ENCODE measurements around the gene MYO7A. TPM values are rescaled to one million over a fixed set of nuclear protein-coding genes. Genes with fewer than 3 reads are reported as not detected.
"Not testable (repeated sequence)": the region's sequence is repeated elsewhere in the genome, so short reads cannot be mapped to it uniquely, and the experiment has no call there.

Gene MYO7A
- polyA plus RNA-seq, 4 donors = 1.9 to 3.3 (median 2.8) TPM

- no peak for DNase-seq (ENCODE audit: low read depth in 4 of 4, low spot score in 3 of 4)
Measured at GRCh38 chr11:77092382-77092781, 35.7 kb upstream of the MYO7A start.

GRCh38 chr11:77093056-77093891, 34.8 kb upstream of the MYO7A start:
- DNase-seq (ENCODE audit: low read depth in 4 of 4, low spot score in 3 of 4) = no peak

GRCh38 chr11:77093987-77094840, 33.8 kb upstream of the MYO7A start:
- no peak for DNase-seq (ENCODE audit: low read depth in 4 of 4, low spot score in 3 of 4)

- no peak for DNase-seq (ENCODE audit: low read depth in 4 of 4, low spot score in 3 of 4)
Measured at GRCh38 chr11:77094841-77095365, 33.1 kb upstream of the MYO7A start.

GRCh38 chr11:77095551-77096490, 32.2 kb upstream of the MYO7A start:
- DNase-seq (ENCODE audit: low read depth in 4 of 4, low spot score in 3 of 4) = no peak

DNA sequence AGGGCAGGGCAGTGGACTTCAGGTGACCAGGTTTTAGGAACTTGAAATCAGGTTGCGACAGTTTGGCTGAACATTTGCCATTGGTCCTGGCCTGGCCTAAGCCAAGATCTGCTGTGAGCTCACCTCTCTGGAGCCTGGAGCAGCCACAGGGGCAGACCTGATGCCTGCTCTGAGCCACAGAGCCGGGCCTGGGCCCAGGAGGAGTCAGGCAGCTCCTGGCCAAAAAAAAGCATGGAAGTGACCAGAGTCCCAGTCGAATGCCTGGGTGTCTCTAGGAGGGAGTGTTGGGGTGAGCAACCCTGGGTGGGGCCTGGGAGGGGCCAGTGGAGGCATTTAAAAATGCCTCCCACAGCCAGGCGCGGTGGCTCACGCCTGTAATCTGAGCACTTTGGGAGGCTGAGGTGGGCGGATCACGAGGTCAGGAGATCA, 31.4 kb upstream of the MYO7A start:
- DNase-seq (ENCODE audit: low read depth in 4 of 4, low spot score in 3 of 4) = no peak

GRCh38 chr11:77097180-77097579, 30.9 kb upstream of the MYO7A start:
- not testable (repeated sequence) for DNase-seq (ENCODE audit: low read depth in 4 of 4, low spot score in 3 of 4)

DNA sequence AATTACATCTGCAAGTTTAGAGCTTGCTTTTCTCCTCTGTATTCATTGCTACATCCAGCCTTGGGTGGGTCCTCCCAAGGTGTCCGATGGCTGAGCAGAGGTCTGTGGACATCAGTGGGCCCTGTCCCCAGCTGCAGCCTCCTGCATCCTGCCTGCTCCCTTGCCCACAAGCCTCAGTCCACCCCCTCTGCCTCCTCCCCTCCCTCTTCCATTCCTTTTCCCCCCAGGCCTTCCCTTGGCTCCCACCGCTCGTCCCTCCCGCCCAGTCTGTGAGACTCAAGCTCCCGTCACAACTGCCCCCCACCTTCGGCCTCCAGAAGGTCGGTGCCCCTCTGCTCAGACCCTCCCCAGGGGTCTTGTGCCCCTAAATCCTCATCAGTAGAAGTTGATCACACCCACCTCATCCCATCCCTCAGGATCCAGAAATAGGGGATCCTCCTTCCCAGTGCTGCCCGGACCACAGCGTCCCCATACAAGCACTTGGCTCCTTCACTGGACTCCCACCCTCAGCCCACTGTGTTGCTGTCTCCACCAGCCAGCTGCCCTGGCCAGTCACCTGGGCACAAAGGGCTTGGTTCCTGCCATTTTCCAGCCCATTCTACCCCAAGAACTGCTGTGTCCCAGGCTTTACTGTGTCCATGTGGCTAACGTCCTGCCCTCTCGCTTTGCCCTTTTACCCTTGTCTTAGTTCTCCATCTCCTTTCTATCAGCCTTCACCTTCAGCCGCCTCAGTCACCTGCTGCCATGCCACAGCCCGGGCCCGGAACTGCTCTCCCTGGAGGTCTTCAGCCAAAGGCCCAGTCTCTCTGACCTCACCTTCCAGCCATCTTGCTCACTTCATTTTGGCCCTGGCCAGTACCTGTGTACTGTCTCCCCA, 27.6 kb upstream of the MYO7A start:
- no peak for DNase-seq (ENCODE audit: low read depth in 4 of 4, low spot score in 3 of 4)

DNA sequence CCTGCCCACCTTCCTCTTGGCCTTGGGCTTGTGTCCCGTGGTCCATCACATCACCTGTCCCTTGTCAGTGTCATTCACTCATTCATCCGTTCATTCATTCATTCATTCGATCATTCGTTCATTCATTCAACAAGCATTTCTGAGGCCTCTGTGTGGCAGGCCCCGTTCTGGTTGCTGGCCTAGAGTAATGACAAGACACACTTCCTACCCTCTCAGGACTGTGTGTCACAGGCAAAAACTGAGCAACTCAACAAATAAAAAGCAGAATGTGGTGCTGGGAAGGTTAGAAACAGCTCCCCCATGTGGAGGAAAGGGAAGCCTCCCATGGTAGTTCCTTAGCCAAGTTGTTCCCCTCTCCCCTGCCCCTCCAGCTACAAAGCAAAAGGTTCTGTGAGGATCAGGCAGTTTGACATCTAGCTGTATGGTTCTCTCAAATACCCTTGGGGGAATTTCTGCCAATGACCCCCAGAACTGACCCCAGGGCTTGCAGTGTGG, 27.0 kb upstream of the MYO7A start:
- DNase-seq (ENCODE audit: low read depth in 4 of 4, low spot score in 3 of 4) = no peak

GRCh38 chr11:77102246-77103210, 25.5 kb upstream of the MYO7A start, which contains the start of gene OMP:
OMP (plus strand) TSS chr11:77102840; CDS start chr11:77102840, 0 bp downstream.
- no peak for DNase-seq (ENCODE audit: low read depth in 4 of 4, low spot score in 3 of 4)

DNA sequence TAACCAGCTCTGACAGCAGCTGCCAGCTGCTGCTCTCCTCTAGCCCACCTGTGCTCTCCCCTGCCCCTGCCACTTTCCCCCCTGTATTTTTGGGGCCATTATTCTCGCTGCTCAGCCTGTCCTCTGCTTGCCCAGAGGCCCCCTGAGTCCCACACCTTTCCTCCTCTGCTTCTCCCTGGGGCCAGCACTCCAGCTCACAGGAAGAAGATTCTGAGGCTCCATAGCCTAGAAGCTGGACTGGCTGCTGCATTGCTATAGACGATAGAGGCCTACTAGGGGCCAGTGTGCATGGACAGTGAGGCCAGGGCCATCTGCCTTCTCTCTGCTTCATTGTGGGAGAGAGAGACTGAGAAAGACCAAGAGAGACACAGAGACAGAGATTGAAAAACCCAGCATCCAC, 24.7 kb upstream of the MYO7A start:
- DNase-seq (ENCODE audit: low read depth in 4 of 4, low spot score in 3 of 4) = no peak

DNA sequence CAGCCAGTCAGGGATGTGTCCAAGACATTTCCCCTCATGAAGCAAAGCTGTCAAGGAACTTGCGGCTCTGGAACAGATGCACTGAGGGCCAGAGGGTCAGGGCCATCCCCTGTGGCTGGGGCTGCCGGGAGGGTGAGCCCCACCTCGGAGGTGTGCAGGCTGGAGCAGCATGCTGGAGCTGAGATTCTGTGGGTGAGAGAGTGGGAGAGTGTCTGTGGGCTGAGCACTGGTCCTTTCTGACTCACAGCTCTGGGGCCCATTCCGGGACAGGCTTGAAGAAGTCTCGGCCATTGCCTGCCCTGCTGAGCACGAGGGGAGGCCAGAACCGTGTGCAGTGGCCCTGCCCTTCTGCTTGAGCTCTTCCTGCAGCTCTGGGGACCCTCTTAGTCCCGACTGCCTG, 23.3 kb upstream of the MYO7A start:
- DNase-seq (ENCODE audit: low read depth in 4 of 4, low spot score in 3 of 4) = no peak

- DNase-seq (ENCODE audit: low read depth in 4 of 4, low spot score in 3 of 4) = no peak
Measured at GRCh38 chr11:77106321-77106720, 21.7 kb upstream of the MYO7A start.

GRCh38 chr11:77106759-77107158, 21.3 kb upstream of the MYO7A start:
- no peak for DNase-seq (ENCODE audit: low read depth in 4 of 4, low spot score in 3 of 4)

GRCh38 chr11:77107950-77108349, 20.1 kb upstream of the MYO7A start:
- no peak for DNase-seq (ENCODE audit: low read depth in 4 of 4, low spot score in 3 of 4)

DNA sequence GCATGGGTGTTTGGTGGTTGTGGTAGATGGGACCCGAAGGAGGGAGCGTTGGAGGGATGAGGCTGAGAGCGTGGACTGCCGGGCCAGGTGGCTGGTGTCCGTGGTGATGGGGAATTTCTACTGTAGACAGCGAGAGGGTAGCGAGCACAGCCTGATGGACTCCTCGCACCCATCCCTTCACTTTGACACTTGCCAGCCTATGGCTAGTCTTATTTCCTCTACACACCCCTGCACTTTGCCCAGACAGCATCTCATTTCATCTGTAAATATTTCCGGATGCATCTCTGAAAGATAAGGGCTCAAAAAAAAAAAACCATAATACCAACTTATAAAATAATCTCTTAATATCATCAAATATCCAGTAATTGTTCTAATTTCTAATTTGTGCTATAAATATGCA, 19.6 kb upstream of the MYO7A start:
- DNase-seq (ENCODE audit: low read depth in 4 of 4, low spot score in 3 of 4) = no peak

GRCh38 chr11:77109236-77110019, 18.6 kb upstream of the MYO7A start:
- no peak for DNase-seq (ENCODE audit: low read depth in 4 of 4, low spot score in 3 of 4)
